NB4 (cell line): ENCODE measurements around the gene PDHX.

ENCODE experiments used
- DNase-seq: peaks from one replicate; pipeline ENCODE4 v3.0.0; 2010; ENCODE audit warnings: low read depth
- H3K4me3 ChIP-seq: one replicate; pipeline ENCODE4 v1.5.1; 2011; ENCODE audit warnings: mild to moderate bottlenecking, low read depth, low read length, moderate library complexity
- MAX ChIP-seq: IDR thresholded peaks from 2 replicates; pipeline ENCODE4 v1.6.1; 2011; ENCODE audit warnings: low read depth, low read length
- MYC ChIP-seq: IDR thresholded peaks from 2 replicates; pipeline ENCODE4 v1.6.1; 2011; ENCODE audit warnings: low read depth, low read length
- POLR2A ChIP-seq: IDR thresholded peaks from 2 replicates; pipeline ENCODE4 v1.6.1; 2011; ENCODE audit warnings: mild to moderate bottlenecking; ENCODE audit not compliant: insufficient read length; ENCODE audit errors: extremely low read depth
- TF ChIP-seq, protein P1 (sequence below): IDR thresholded peaks from one replicate; pipeline ENCODE4 v1.5.1; 2012; ENCODE audit warnings: low read depth, low read length

The PDHX gene

DNA sequence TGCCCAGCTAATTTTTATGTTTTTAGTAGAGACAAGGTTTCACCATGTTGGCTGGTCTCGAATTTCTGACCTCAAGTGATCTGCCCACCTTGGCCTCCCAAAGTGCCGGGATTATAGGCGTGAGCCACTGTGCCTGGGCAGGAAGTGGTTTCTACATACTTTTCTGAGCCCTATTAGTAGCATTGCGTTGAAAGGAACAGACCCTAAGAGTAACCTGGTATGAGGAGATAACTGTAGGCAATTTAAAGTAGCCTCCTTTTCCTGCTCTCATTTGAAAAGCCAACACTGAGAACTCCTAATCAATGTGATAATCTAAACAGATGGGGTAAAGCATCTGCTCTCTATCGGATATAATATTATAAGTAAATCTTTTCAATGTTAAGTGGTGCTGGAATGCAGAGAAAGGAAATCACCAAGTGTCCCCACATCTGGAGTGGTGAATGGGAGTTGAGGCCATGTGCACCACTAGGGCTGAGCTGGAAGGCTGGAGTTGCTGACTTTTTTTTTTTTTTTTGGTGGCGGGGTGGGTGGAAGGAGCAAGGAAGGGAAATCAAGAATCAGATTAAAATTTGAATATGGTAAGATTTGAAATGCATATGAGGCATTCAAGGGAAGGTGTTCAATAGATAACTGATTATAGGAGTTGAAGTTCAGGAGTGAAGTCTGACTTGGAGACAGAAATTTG lies 20.7 kb downstream of the PDHX start:
- no peak overlapping the region for H3K4me3 ChIP-seq
- peak; percentile 24 for DNase-seq
- TF ChIP-seq POLR2A (no peak), MAX (no peak), MYC (no peak)
- TF ChIP-seq, protein P1, sequence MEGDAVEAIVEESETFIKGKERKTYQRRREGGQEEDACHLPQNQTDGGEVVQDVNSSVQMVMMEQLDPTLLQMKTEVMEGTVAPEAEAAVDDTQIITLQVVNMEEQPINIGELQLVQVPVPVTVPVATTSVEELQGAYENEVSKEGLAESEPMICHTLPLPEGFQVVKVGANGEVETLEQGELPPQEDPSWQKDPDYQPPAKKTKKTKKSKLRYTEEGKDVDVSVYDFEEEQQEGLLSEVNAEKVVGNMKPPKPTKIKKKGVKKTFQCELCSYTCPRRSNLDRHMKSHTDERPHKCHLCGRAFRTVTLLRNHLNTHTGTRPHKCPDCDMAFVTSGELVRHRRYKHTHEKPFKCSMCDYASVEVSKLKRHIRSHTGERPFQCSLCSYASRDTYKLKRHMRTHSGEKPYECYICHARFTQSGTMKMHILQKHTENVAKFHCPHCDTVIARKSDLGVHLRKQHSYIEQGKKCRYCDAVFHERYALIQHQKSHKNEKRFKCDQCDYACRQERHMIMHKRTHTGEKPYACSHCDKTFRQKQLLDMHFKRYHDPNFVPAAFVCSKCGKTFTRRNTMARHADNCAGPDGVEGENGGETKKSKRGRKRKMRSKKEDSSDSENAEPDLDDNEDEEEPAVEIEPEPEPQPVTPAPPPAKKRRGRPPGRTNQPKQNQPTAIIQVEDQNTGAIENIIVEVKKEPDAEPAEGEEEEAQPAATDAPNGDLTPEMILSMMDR, result no peak

DNA sequence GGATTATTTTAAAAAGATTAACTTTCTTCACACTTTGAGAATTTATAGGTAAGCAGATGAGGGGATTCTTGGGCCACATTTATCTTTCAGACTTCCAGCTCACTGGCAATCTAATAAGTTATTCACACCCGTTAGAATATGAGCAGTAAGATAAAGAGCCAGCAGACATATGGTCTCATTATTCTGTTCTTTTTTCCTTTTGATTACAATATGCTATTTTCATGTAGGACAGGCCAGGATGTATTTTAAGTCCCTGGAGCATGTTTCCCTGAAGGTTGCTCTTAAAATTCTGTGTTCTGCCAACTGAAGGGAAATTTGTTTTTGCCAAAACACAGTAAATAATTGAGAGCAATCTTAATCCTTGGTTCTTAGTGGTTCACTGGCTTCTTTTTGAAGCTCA lies 22.2 kb downstream of the PDHX start:
- no peak overlapping the region for H3K4me3 ChIP-seq
- TF ChIP-seq MAX, result no peak
- TF ChIP-seq, protein P1, result no peak
- TF ChIP-seq POLR2A, result no peak
- no peak for TF ChIP-seq MYC
- no peak for DNase-seq

DNA sequence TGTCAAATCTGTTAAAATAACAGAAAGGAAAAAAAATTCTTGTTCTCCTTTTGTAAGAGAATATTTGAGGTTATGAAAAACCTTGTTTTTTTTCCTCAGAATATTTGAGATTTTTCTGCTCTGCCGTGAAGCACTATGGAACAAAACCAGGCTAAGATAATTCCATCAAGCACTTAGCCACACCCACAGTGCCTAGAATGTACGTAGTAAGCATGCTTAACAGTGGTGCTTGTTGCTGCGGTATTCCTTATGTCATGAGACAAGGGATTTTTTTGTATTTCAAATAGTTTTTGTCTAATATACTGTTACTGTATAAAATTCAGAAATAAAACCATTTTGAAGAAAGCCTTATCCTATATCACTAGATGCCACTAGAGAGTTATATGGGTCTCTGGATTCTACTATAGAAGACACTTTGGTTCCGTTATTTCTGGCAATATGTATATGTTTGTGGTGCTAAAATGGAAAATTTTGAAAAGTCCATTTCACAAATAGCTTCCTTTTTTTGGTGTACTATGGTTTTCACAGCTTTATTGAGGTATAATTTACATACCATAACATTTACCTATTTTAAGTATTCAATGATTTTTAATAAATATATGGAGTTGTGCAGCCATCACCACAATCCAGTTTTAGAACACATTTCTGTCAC lies 23.7 kb downstream of the PDHX start:
- TF ChIP-seq MYC (no peak), MAX (no peak), POLR2A (no peak)
- TF ChIP-seq, protein P1, result no peak
- H3K4me3 ChIP-seq, result no peak overlapping the region
- no peak for DNase-seq

- no peak for DNase-seq
- H3K4me3 ChIP-seq, result no peak overlapping the region
- TF ChIP-seq, protein P1, result no peak
- TF ChIP-seq MAX (no peak), POLR2A (no peak), MYC (no peak)
These were observed 25.3 kb downstream of the PDHX start for GRCh38 chr11:34941688-34942087.

DNA sequence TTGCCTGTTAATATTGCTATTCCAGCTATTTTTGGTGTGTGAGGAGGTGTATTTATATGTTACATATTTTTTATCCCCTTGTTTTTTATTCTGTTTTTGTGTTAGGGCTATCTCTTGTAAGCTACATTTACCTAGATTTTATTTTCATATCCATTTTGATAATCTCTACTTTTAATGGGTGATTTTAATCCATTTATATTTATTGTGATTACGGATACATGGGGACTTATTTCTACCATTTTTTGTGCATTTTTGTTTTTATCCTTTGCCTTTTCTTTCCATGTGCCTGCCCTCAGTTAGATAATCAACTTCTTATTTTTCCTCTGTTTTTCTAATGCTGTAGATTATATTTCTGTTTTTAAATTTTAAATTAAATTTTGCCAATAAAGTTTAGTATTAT lies 28.3 kb downstream of the PDHX start:
- no peak overlapping the region for H3K4me3 ChIP-seq
- TF ChIP-seq POLR2A (no peak), MAX (no peak), MYC (no peak)
- TF ChIP-seq, protein P1, result no peak
- no peak for DNase-seq
